Sigmoid colon (tissue), 7 donors: ENCODE data around the gene IL1RAPL2. TPM values are rescaled to one million over a fixed set of nuclear protein-coding genes. Genes with fewer than 3 reads are reported as not detected.
"Not testable (repeated sequence)": the region's sequence is repeated elsewhere in the genome, so short reads cannot be mapped to it uniquely, and the experiment has no call there.

ENCODE experiments used
- DNase-seq: peaks from one replicate; pipeline ENCODE4 v3.0.0-alpha.2; 2019
- H3K27ac ChIP-seq, 4 donors: fragments of 200-600 bp; sonication (generic); one replicate each; pipeline ENCODE4 v1.5.1; 2016 to 2019; ENCODE audit warnings: mild to moderate bottlenecking in 1 of 4
- H3K27me3 ChIP-seq, 3 donors: fragments of 200-600 bp; sonication (generic); one replicate each; pipeline ENCODE4 v1.5.1; 2019; ENCODE audit warnings: mild to moderate bottlenecking in 1 of 3
- H3K36me3 ChIP-seq, 4 donors: fragments of 200-600 bp; sonication (generic); one replicate each; pipeline ENCODE4 v1.5.1; 2016 to 2019
- H3K4me1 ChIP-seq, 4 donors: fragments of 200-600 bp; sonication (generic); one replicate each; pipeline ENCODE4 v1.5.1; 2017 to 2019
- H3K4me3 ChIP-seq, 4 donors: fragments of 200-600 bp; sonication (generic); one replicate each; pipeline ENCODE4 v1.5.1; 2017 to 2019; ENCODE audit warnings: mild to moderate bottlenecking in 2 of 4, moderate library complexity in 1 of 4
- H3K9me3 ChIP-seq, 4 donors: fragments of 200-600 bp in 3 of 4; sonication (generic) in 3 of 4; one replicate each; pipeline versions ENCODE4 v1.5.1 to v1.6.1; 2013 to 2019
- CTCF ChIP-seq, 4 experiments: fragments of 450-650 bp in 3 of 4; fragments of 200-600 bp in 1 of 4; IDR thresholded peaks; one replicate each; pipeline ENCODE4 v1.5.1; 2016 to 2019; ENCODE audit warnings: antibody characterized with exemption in 4 of 4, mild to moderate bottlenecking in 3 of 4, moderate library complexity in 2 of 4
- EP300 ChIP-seq, 4 donors: sonication (generic); formaldehyde crosslinking; IDR thresholded peaks; one replicate each; pipeline ENCODE4 v1.6.1; 2017; ENCODE audit warnings: antibody characterized with exemption in 4 of 4
- POLR2A ChIP-seq, 2 donors: fragments of 450-650 bp; IDR thresholded peaks; one replicate each; pipeline ENCODE4 v1.6.1; 2016; ENCODE audit warnings: antibody characterized with exemption in 2 of 2, mild to moderate bottlenecking in 2 of 2, moderate library complexity in 2 of 2
- POLR2AphosphoS5 ChIP-seq, 4 donors: sonication (generic); formaldehyde crosslinking; IDR thresholded peaks; one replicate each; pipeline ENCODE4 v1.6.1; 2017; ENCODE audit warnings: antibody characterized with exemption in 4 of 4
- WGBS, 2 donors: extraction: QIAGEN DNeasy Blood & Tissue Kit; methylation state at CpG; one replicate each; pipeline ENCODE4 v1.1.7; 2013; 5-methylcytosine and 5-hydroxymethylcytosine counted together
- intact Hi-C: fragments of 100-400 bp; cut with DNase I; formaldehyde crosslinking; loops from one replicate; pipeline ENCODE4 v1.15.1; 2023
- polyA plus RNA-seq, 3 donors: library from polyadenylated mRNA; stranded (reverse); fragments of 200-250 nt; gene quantifications; one replicate each; pipeline ENCODE4 v1.2.3, GENCODE V29; 2013
- total RNA-seq, 4 donors: library from RNA; depleted of rRNA; stranded (reverse); fragments of >200 nt; gene quantifications; one replicate each; pipeline ENCODE4 v1.1.0, GENCODE V29; 2016
- donor health status: healthy with polysubstance abuse.
- donor health status: Bipolar disorder and iron deficiency.
- donor health status: healthy.

The IL1RAPL2 gene
- total RNA-seq, result 1 to 10 TPM in 2 of 4 donors, under 1 TPM in 1, not detected in 1; 0.49 to 1.1 (median 1.1) TPM
- under 1 TPM in 1 of 3 donors, not detected in 2; 0.01 TPM for polyA plus RNA-seq

GRCh38 chrX:104565791-104566680, at the start of gene IL1RAPL2:
Gene IL1RAPL2, plus strand, starts transcription at chrX:104566199.
- DNase-seq, result no peak
- H3K36me3 ChIP-seq, result no peaks in the 10 kb centered on the region
- no peaks in the 10 kb centered on the region for H3K9me3 ChIP-seq
- TF ChIP-seq EP300 (IDR thresholded peaks at IDR 0.05), result no peak
- no peak for TF ChIP-seq POLR2A (IDR thresholded peaks at IDR 0.05)
- TF ChIP-seq CTCF (IDR thresholded peaks at IDR 0.05), result no peak
- no peak for TF ChIP-seq POLR2AphosphoS5 (IDR thresholded peaks at IDR 0.05)
- no peaks in the 10 kb centered on the region for H3K4me1 ChIP-seq
- H3K27ac ChIP-seq, result no peak within 1 kb of the TSS
- peak within 1 kb of the TSS in 3 of 4 donors; percentile 7 to 30 (median 16) for H3K4me3 ChIP-seq
- peaks cover 0 to 15% (median 0%) of the 10 kb centered on the region in 3 donors for H3K27me3 ChIP-seq
- intact Hi-C loops, result no loop called here
- WGBS, 2 donors, result 2 to 5% methylated on average over 48 of the region's 48 CpGs

DNA sequence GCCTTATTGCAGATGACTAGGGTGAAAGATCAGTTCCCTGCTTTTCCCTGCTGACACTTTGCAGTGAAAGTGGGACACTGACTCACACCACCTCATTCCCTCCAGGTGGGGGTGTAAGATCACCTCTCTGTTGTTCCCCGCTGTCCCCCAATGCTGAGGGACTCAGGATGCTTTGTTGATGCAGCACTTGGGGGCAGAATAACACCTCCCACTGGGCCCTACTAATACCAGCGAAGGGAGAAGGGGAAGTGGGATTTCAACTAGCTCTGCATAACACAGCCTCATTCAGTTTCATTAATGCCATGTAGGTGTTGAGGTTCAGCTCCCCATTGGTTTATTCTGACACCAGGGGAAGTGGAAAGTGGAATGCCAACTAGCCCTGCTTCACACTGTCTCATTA, 43.6 kb upstream of the IL1RAPL2 start:
- H3K4me1 ChIP-seq, result no peaks in the 10 kb centered on the region
- no peak overlapping the region for H3K4me3 ChIP-seq
- no peak overlapping the region for H3K27ac ChIP-seq
- WGBS, 2 donors, result 26 to 44% methylated on average over 2 of the region's 2 CpGs
- H3K27me3 ChIP-seq, result no peaks in the 10 kb centered on the region
- DNase-seq, result no peak
- TF ChIP-seq CTCF (IDR thresholded peaks at IDR 0.05), result no peak
- intact Hi-C loops, result no loop called here
- no peaks in the 10 kb centered on the region for H3K9me3 ChIP-seq
- no peaks in the 10 kb centered on the region for H3K36me3 ChIP-seq

- Histone ChIP-seq H3K9me3 (no peaks in the 10 kb centered on the region), H3K27me3 (no peaks in the 10 kb centered on the region), H3K36me3 (no peaks in the 10 kb centered on the region), H3K4me1 (no peaks in the 10 kb centered on the region), H3K4me3 (no peak overlapping the region), H3K27ac (no peak overlapping the region)
- intact Hi-C loops, result no loop called here
- no peak for TF ChIP-seq POLR2AphosphoS5 (IDR thresholded peaks at IDR 0.05)
- WGBS, 2 donors, result 41 to 80% methylated on average over 2 of the region's 2 CpGs
- no peak for DNase-seq
Measured at GRCh38 chrX:104523858-104524257, 42.1 kb upstream of the IL1RAPL2 start.

GRCh38 chrX:104539081-104539480, 26.9 kb upstream of the IL1RAPL2 start:
- 81 to 94% methylated on average over 2 of the region's 2 CpGs for WGBS, 2 donors
- intact Hi-C loops, result no loop called here
- TF ChIP-seq EP300 (IDR thresholded peaks at IDR 0.05) (no peak), CTCF (IDR thresholded peaks at IDR 0.05) (no peak), POLR2AphosphoS5 (IDR thresholded peaks at IDR 0.05) (no peak), POLR2A (IDR thresholded peaks at IDR 0.05) (no peak)

GRCh38 chrX:104542447-104542846, 23.6 kb upstream of the IL1RAPL2 start:
- H3K9me3 ChIP-seq, H3K27me3 ChIP-seq, DNase-seq, H3K36me3 ChIP-seq, H3K4me3 ChIP-seq, H3K27ac ChIP-seq, intact Hi-C loops, H3K4me1 ChIP-seq: not testable (repeated sequence)
- 43 to 46% methylated on average over 2 of the region's 2 CpGs for WGBS, 2 donors

More at GRCh38 chrX:104539081-104539480, 26.9 kb upstream of the IL1RAPL2 start:
- Histone ChIP-seq H3K27ac (no peak overlapping the region), H3K4me3 (no peak overlapping the region), H3K9me3 (no peaks in the 10 kb centered on the region), H3K4me1 (no peaks in the 10 kb centered on the region), H3K27me3 (no peaks in the 10 kb centered on the region), H3K36me3 (no peaks in the 10 kb centered on the region)
- DNase-seq, result no peak
